NCI-H1417 treated with DMSO at 0.1 percent for 48 hours (cell line): ENCODE measurements around the gene ADARB2.
"Not testable (repeated sequence)": the region's sequence is repeated elsewhere in the genome, so short reads cannot be mapped to it uniquely, and the experiment has no call there.

Experiments
- DNase-seq: peaks from one replicate; lab custom pipeline; 2025; lab: John Stamatoyannopoulos, UW

Gene ADARB2

GRCh38 chr10:1169981-1170866, 567.1 kb downstream of the ADARB2 start:
- no peak for DNase-seq

GRCh38 chr10:1169186-1169885, 568.0 kb downstream of the ADARB2 start:
- no peak for DNase-seq

GRCh38 chr10:1168763-1169162, 568.6 kb downstream of the ADARB2 start:
- DNase-seq, result no peak

GRCh38 chr10:1166828-1167275, 570.5 kb downstream of the ADARB2 start:
- DNase-seq, result no peak

- DNase-seq, result no peak
Observed at GRCh38 chr10:1166101-1166827, 571.1 kb downstream of the ADARB2 start.

- DNase-seq, result no peak
Observed at GRCh38 chr10:1163831-1164230, 573.5 kb downstream of the ADARB2 start.

GRCh38 chr10:1163204-1163660, 574.1 kb downstream of the ADARB2 start:
- DNase-seq, result no peak

GRCh38 chr10:1162481-1163203, 574.7 kb downstream of the ADARB2 start:
- no peak for DNase-seq

GRCh38 chr10:1161315-1161673, 576.0 kb downstream of the ADARB2 start:
- not testable (repeated sequence) for DNase-seq

- DNase-seq, result no peak
Observed at GRCh38 chr10:1160561-1161314, 576.6 kb downstream of the ADARB2 start.

GRCh38 chr10:1159131-1160061, 577.9 kb downstream of the ADARB2 start:
- DNase-seq, result no peak

GRCh38 chr10:1158536-1158935, 578.8 kb downstream of the ADARB2 start:
- DNase-seq, result not testable (repeated sequence)

GRCh38 chr10:1158066-1158465, 579.3 kb downstream of the ADARB2 start:
- DNase-seq, result no peak

- no peak for DNase-seq
Observed at GRCh38 chr10:1157615-1157933, 579.8 kb downstream of the ADARB2 start.

GRCh38 chr10:1156921-1157614, 580.3 kb downstream of the ADARB2 start:
- no peak for DNase-seq

GRCh38 chr10:1156616-1156886, 580.8 kb downstream of the ADARB2 start:
- DNase-seq, result no peak

- no peak for DNase-seq
Observed at GRCh38 chr10:1155791-1156615, 581.3 kb downstream of the ADARB2 start.

- DNase-seq, result no peak
Observed at GRCh38 chr10:1154531-1155295, 582.6 kb downstream of the ADARB2 start.
